HG02763 (cell line): ENCODE data around the gene DGCR6.
"Not testable (repeated sequence)": the region's sequence is repeated elsewhere in the genome, so short reads cannot be mapped to it uniquely, and the experiment has no call there.

Experiments
- ATAC-seq: cut with Tn5 transposase; IDR thresholded peaks from one replicate; pipeline ENCODE4 v1.9.1; 2021; ENCODE audit warnings: mild to moderate bottlenecking, moderate library complexity; ENCODE audit not compliant: unreplicated experiment

Gene DGCR6

GRCh38 chr22:18929459-18929858, 23.3 kb downstream of the DGCR6 start:
- ATAC-seq, result no peak

DNA sequence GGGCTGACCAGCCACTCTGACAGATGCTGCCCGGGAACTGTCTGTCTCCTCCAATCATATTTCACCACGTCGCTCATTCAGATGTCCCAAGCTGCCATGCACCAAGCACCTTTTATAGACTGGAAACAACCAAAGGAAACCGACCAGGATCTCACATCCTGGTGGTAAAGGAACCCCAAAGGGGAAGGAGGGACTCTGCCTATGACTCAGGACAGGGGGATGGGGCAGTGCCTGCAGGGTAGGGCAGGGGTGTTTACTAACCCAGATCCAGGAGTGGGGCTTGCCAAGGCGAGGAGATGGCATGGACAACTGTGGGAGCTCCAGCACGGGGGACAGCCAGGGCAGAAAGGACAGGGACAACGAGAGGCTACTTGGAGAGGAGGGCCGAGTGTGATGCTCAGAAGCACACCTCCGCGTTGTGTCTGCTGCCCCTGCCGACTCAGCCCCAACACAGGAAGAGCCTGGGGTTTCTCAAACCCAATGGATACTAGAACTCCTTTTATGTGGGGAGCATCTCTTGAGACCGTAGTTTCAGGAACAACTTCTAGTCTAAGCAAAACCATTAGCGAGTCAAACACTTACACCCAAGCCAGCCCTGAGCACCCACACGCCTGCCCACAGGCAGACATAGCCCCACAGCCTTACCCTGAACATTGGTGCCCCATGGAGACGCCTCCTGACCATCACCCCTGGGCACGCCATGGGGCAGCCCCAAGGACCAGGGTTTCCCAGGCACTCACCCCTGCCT, 26.0 kb downstream of the DGCR6 start:
- no peak for ATAC-seq

DNA sequence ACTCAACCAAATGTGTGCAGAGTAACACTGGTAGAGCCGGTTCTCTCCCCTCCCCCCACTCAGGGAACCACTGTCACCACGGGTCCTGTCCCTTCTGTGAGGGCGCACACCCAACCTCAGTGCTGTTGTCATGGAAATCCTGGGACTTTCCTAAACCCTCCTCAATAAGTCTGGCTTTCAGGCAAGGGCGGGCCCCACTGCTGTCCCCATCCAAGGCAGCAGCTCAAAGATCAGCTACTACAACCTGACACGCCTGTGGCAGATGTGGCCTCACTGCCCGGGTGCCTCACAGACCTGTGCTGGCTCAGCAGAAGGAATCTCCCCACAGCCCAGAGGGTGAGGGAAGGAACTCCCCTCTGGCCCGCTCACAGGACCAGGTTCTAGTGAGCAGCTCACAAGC, 27.8 kb downstream of the DGCR6 start:
- no peak for ATAC-seq

- not testable (repeated sequence) for ATAC-seq
These were observed 28.6 kb downstream of the DGCR6 start for GRCh38 chr22:18934688-18935087.

GRCh38 chr22:18935889-18936529, 29.9 kb downstream of the DGCR6 start, which contains the start of gene PRODH:
Gene PRODH, minus strand, starts transcription at chr22:18936293. Its CDS starts 6 bp downstream, at chr22:18936287.
- ATAC-seq, result no peak

GRCh38 chr22:18938691-18939090, 32.6 kb downstream of the DGCR6 start:
- ATAC-seq, result not testable (repeated sequence)

GRCh38 chr22:18947105-18947504, 41.0 kb downstream of the DGCR6 start:
- ATAC-seq, result not testable (repeated sequence)

DNA sequence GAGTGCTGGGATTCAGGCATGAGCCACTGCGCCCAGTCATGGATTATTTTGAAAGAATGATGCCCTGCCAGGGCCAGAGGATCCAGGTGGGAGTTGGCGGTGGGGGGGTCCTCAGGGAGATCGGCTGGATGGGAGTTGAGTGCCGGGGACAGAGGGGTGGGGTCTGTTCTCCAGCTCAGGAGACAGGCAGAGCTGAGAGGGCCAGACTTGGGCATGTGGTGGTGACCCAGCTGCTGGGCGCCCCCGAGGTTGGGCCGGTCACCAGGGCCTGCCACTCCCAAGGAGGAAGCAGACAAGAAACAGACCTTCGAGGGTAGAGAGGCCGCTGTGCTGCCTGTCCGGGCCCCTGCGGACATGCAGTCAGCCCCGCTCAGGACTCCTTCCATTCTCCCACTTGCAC, 41.8 kb downstream of the DGCR6 start:
- no peak for ATAC-seq

- ATAC-seq, result no peak
These were observed 44.0 kb downstream of the DGCR6 start for GRCh38 chr22:18950141-18950540.

GRCh38 chr22:18952022-18952421, 45.9 kb downstream of the DGCR6 start:
- no peak for ATAC-seq

DNA sequence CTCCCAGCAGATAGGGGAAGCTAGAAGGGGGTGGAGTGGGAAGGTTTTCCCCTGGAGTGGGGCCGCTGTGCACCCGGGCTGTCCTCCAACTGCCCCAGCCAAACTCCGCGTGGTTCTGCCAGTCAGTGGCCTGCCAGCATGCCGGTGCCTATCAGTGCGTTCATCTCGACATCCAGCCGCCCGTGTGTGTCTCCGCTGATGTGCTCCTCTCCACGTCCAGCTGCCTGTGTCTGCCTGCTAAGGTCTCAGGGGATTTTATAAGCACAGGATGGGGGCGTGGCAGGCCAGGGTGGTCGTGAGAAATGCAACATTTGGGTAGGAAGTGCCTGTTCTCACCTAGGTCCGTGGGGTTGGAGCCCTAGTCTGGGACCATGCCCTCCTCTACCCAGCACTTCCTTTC, 47.0 kb downstream of the DGCR6 start:
- not testable (repeated sequence) for ATAC-seq

GRCh38 chr22:18954303-18954989, 48.3 kb downstream of the DGCR6 start:
- not testable (repeated sequence) for ATAC-seq

DNA sequence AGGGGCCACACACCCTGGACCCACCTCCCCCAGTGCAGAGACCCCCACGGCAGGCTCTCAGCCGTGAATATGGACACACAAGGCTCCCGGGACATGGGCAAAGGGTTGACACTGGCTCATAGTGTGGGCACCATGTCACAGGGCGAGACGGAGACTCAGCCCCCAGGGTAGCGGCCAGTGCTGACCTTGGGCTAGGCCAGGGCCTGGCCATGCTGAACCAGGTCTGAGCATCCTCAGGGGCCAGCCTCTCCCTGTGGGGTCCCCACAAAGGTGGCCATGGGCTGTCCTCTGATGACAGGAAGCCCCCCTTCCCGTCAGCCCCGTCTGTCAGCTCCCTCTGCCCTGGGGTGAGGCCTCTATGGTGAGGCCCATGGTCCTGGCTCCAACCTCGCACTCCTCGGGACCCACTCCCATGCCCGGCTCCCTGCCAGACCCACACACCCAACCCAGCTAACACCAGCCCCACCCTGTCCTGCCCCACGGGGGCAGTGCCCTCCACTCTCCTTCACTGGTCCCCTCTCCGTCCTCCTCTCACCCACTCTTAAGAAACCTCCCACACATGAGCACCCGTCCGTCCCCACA, 49.0 kb downstream of the DGCR6 start:
- ATAC-seq, result no peak

GRCh38 chr22:18955696-18956095, 49.6 kb downstream of the DGCR6 start:
- no peak for ATAC-seq

GRCh38 chr22:18956121-18956895, 50.2 kb downstream of the DGCR6 start:
- ATAC-seq, result not testable (repeated sequence)

DNA sequence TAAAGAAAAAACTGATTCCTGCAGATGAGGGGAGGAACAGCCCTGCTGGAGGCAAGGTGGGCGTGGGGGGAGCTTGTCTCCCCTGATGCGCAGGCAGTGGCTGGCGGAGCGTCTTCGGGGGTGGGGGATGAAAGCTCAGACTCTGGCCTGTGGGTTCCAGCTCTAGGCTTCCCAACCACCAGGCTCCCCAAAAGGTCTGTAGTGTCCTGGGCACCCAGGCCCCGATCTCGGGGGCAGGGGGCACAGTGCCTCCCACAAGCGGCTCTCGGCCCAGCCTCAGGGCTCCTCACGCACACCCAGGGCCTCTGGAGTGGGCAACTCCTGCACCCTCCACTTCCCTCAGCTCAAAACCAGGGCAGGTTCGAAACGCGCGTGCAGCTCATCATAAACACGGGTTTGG, 50.8 kb downstream of the DGCR6 start:
- not testable (repeated sequence) for ATAC-seq

- not testable (repeated sequence) for ATAC-seq
These were observed 51.7 kb downstream of the DGCR6 start for GRCh38 chr22:18957621-18958320.

DNA sequence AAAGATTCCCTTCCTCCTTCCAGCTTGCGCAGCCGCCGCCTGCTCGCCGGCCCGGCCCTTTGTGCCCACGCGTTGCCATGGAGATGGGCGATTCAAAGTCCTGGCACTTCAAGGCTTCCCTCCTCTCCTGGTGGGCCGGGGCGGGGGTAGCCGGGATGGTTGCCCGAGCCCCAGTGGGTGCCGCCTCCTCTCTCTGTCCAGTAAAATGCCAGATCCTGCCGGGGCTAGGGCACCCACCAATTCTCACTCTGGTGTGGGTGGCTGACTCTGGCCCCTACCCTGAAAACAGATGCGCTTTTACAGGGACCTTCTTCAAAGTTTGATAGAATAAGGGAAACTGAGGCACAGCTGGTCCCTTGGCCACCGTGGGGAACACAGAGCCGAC, 52.2 kb downstream of the DGCR6 start:
- not testable (repeated sequence) for ATAC-seq

- not testable (repeated sequence) for ATAC-seq
These were observed 52.6 kb downstream of the DGCR6 start for GRCh38 chr22:18958738-18959137.

DNA sequence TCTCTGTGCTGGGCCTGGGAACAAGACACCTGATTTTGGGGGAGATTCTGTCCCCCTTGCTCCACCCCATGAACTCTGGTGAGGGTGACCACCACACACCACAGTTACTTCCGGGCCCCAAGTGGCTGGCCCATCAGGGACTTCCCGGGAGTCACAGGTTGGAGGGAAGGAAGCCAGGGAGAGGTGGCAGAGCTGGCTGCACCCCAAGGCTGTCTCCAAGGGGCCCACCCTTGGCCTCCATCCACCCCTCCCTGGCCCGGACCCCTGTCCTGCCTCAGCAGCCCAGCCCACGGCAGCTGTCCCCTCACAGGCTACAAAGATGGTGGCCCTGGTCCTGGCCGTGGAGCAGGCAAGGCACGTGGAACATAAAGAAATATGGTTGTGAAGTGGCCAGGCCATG, 53.1 kb downstream of the DGCR6 start:
- ATAC-seq, result not testable (repeated sequence)
